Effector memory CD8-positive, alpha-beta T cell (primary cell): ENCODE results near the gene C3orf70.
A peak's percentile ranks its signal among the peaks of the same experiment; 100 is the strongest.

Source experiments
- ATAC-seq: fragments of 150-1000 bp; cut with Tn5 transposase; replicated peaks from 2 replicates; pipeline ENCODE4 v1.10.0; 2021; ENCODE audit warnings: mild to moderate bottlenecking, moderate library complexity
- DNase-seq, 3 experiments: peaks; one replicate each; pipeline ENCODE4 v3.0.0; 2021
- H3K27ac Mint-ChIP-seq, 2 donors: one replicate each; pipeline ENCODE4 v1.8.0; 2022; ENCODE audit warnings: mild to moderate bottlenecking in 2 of 2, mixed read lengths in 2 of 2, moderate library complexity in 2 of 2
- H3K27me3 Mint-ChIP-seq, 2 donors: one replicate each; pipeline ENCODE4 v1.8.0; 2022; ENCODE audit warnings: mixed read lengths in 2 of 2
- H3K36me3 Mint-ChIP-seq: one replicate; pipeline ENCODE4 v1.8.0; 2022; ENCODE audit warnings: mild to moderate bottlenecking, moderate library complexity, mixed read lengths; ENCODE audit not compliant: insufficient read depth
- H3K4me1 Mint-ChIP-seq, 2 donors: one replicate each; pipeline ENCODE4 v1.8.0; 2022; ENCODE audit warnings: low read depth in 2 of 2, mixed read lengths in 2 of 2
- H3K4me3 Mint-ChIP-seq, 2 donors: one replicate each; pipeline ENCODE4 v1.8.0; 2022; ENCODE audit warnings: mild to moderate bottlenecking in 2 of 2, mixed read lengths in 2 of 2, moderate library complexity in 2 of 2
- H3K9me3 Mint-ChIP-seq, 2 donors: one replicate each; pipeline ENCODE4 v1.8.0; 2022; ENCODE audit warnings: mixed read lengths in 2 of 2

The C3orf70 gene

GRCh38 chr3:185162634-185163033 is 9.8 kb upstream of the C3orf70 start:
- DNase-seq, result no peak
- no peak overlapping the region for H3K4me3 Mint-ChIP-seq
- peaks cover 37 to 73% of the 10 kb centered on the region in 2 donors for H3K27me3 Mint-ChIP-seq
- no peaks in the 10 kb centered on the region for H3K36me3 Mint-ChIP-seq
- no peak for ATAC-seq
- no peaks in the 10 kb centered on the region for H3K4me1 Mint-ChIP-seq
- H3K9me3 Mint-ChIP-seq, result no peaks in the 10 kb centered on the region
- H3K27ac Mint-ChIP-seq, result no peak overlapping the region

GRCh38 chr3:185161761-185162160 is 8.9 kb upstream of the C3orf70 start:
- H3K36me3 Mint-ChIP-seq, result no peaks in the 10 kb centered on the region
- no peaks in the 10 kb centered on the region for H3K9me3 Mint-ChIP-seq
- no peak overlapping the region for H3K4me3 Mint-ChIP-seq
- H3K27ac Mint-ChIP-seq, result no peak overlapping the region
- no peaks in the 10 kb centered on the region for H3K4me1 Mint-ChIP-seq
- no peak for DNase-seq
- H3K27me3 Mint-ChIP-seq, result peaks cover 40 to 67% of the 10 kb centered on the region in 2 donors
- no peak for ATAC-seq

GRCh38 chr3:185157347-185157746 is 4.5 kb upstream of the C3orf70 start:
- DNase-seq (no peak), ATAC-seq (no peak)
- Mint-ChIP-seq H3K36me3 (no peaks in the 10 kb centered on the region), H3K27me3 (peaks cover 25 to 33% of the 10 kb centered on the region in 2 donors), H3K4me3 (no peak overlapping the region), H3K4me1 (peaks cover 0 to 3% of the 10 kb centered on the region in 2 donors), H3K27ac (no peak overlapping the region), H3K9me3 (no peaks in the 10 kb centered on the region)

- no peaks in the 10 kb centered on the region for H3K9me3 Mint-ChIP-seq
- ATAC-seq (no peak), DNase-seq (no peak)
- H3K27ac Mint-ChIP-seq, result no peak overlapping the region
- H3K4me3 Mint-ChIP-seq, result no peak overlapping the region
- no peaks in the 10 kb centered on the region for H3K36me3 Mint-ChIP-seq
- H3K27me3 Mint-ChIP-seq, result peaks cover 24 to 36% of the 10 kb centered on the region in 2 donors
- H3K4me1 Mint-ChIP-seq, result peaks cover 4 to 5% of the 10 kb centered on the region in 2 donors
Observed at GRCh38 chr3:185155678-185156077, 2.8 kb upstream of the C3orf70 start.

GRCh38 chr3:185153861-185154629 is 1.2 kb upstream of the C3orf70 start:
- DNase-seq (no peak), ATAC-seq (no peak)
- peaks cover 4 to 5% of the 10 kb centered on the region in 2 donors for H3K4me1 Mint-ChIP-seq
- no peaks in the 10 kb centered on the region for H3K36me3 Mint-ChIP-seq
- H3K9me3 Mint-ChIP-seq, result no peaks in the 10 kb centered on the region
- no peak overlapping the region for H3K27ac Mint-ChIP-seq
- H3K4me3 Mint-ChIP-seq, result no peak overlapping the region
- peaks cover 35 to 38% of the 10 kb centered on the region in 2 donors for H3K27me3 Mint-ChIP-seq

- H3K36me3 Mint-ChIP-seq, result no peaks in the 10 kb centered on the region
- H3K4me1 Mint-ChIP-seq, result peaks cover 4 to 5% of the 10 kb centered on the region in 2 donors
- ATAC-seq (peak; percentile 12), DNase-seq (no peak)
- no peak overlapping the region for H3K27ac Mint-ChIP-seq
- peak overlapping the region in 1 of 2 donors; percentile 81 for H3K4me3 Mint-ChIP-seq
- no peaks in the 10 kb centered on the region for H3K9me3 Mint-ChIP-seq
- peaks cover 31% of the 10 kb centered on the region in 2 donors for H3K27me3 Mint-ChIP-seq
Observed at GRCh38 chr3:185153171-185153771, 411 bp upstream of the C3orf70 start.

- Mint-ChIP-seq H3K4me1 (peaks cover 4 to 5% of the 10 kb centered on the region in 2 donors), H3K36me3 (no peaks in the 10 kb centered on the region), H3K27me3 (peaks cover 28 to 31% of the 10 kb centered on the region in 2 donors), H3K27ac (no peak overlapping the region), H3K9me3 (no peaks in the 10 kb centered on the region), H3K4me3 (peak overlapping the region; percentile 68 to 73)
- ATAC-seq, result no peak
- no peak for DNase-seq
Observed at GRCh38 chr3:185151964-185152409, 873 bp downstream of the C3orf70 start.

GRCh38 chr3:185151101-185151963 is 1.5 kb downstream of the C3orf70 start:
- Mint-ChIP-seq H3K27me3 (peaks cover 21 to 31% of the 10 kb centered on the region in 2 donors), H3K9me3 (no peaks in the 10 kb centered on the region), H3K27ac (no peak overlapping the region), H3K36me3 (no peaks in the 10 kb centered on the region), H3K4me1 (peaks cover 4 to 5% of the 10 kb centered on the region in 2 donors), H3K4me3 (peak overlapping the region in 1 of 2 donors; percentile 73)
- ATAC-seq (no peak), DNase-seq (no peak)

GRCh38 chr3:185150561-185150960 is 2.3 kb downstream of the C3orf70 start:
- Mint-ChIP-seq H3K36me3 (no peaks in the 10 kb centered on the region), H3K9me3 (no peaks in the 10 kb centered on the region), H3K27ac (no peak overlapping the region), H3K4me1 (peaks cover 4 to 5% of the 10 kb centered on the region in 2 donors), H3K4me3 (no peak overlapping the region), H3K27me3 (peaks cover 21 to 31% of the 10 kb centered on the region in 2 donors)
- no peak for DNase-seq
- ATAC-seq, result no peak

GRCh38 chr3:185149591-185149990 is 3.3 kb downstream of the C3orf70 start:
- no peak overlapping the region for H3K4me3 Mint-ChIP-seq
- H3K36me3 Mint-ChIP-seq, result no peaks in the 10 kb centered on the region
- DNase-seq, result no peak
- H3K27ac Mint-ChIP-seq, result no peak overlapping the region
- H3K4me1 Mint-ChIP-seq, result peaks cover 4 to 5% of the 10 kb centered on the region in 2 donors
- H3K27me3 Mint-ChIP-seq, result peaks cover 21 to 31% of the 10 kb centered on the region in 2 donors
- no peaks in the 10 kb centered on the region for H3K9me3 Mint-ChIP-seq
- ATAC-seq, result no peak

GRCh38 chr3:185145511-185145910 is 7.3 kb downstream of the C3orf70 start:
- Mint-ChIP-seq H3K4me3 (no peak overlapping the region), H3K4me1 (no peaks in the 10 kb centered on the region), H3K9me3 (no peaks in the 10 kb centered on the region), H3K27ac (no peak overlapping the region), H3K27me3 (peaks cover 11 to 12% of the 10 kb centered on the region in 2 donors), H3K36me3 (no peaks in the 10 kb centered on the region)
- ATAC-seq, result no peak
- no peak for DNase-seq

GRCh38 chr3:185144784-185145183 is 8.1 kb downstream of the C3orf70 start:
- ATAC-seq (no peak), DNase-seq (no peak)
- no peaks in the 10 kb centered on the region for H3K4me1 Mint-ChIP-seq

GRCh38 chr3:185137821-185138220 is 15.0 kb downstream of the C3orf70 start:
- H3K4me3 Mint-ChIP-seq, result no peak overlapping the region
- H3K36me3 Mint-ChIP-seq, result peaks cover 3% of the 10 kb centered on the region
- DNase-seq (no peak), ATAC-seq (no peak)
- H3K27ac Mint-ChIP-seq, result no peak overlapping the region
- peaks cover 17 to 33% of the 10 kb centered on the region in 2 donors for H3K27me3 Mint-ChIP-seq
- H3K9me3 Mint-ChIP-seq, result no peaks in the 10 kb centered on the region
- H3K4me1 Mint-ChIP-seq, result no peaks in the 10 kb centered on the region

More at GRCh38 chr3:185144784-185145183, 8.1 kb downstream of the C3orf70 start:
- no peak overlapping the region for H3K27ac Mint-ChIP-seq
- peaks cover 7 to 9% of the 10 kb centered on the region in 2 donors for H3K27me3 Mint-ChIP-seq
- H3K9me3 Mint-ChIP-seq, result no peaks in the 10 kb centered on the region
- H3K36me3 Mint-ChIP-seq, result no peaks in the 10 kb centered on the region
- H3K4me3 Mint-ChIP-seq, result no peak overlapping the region
